ENCODE measurements around the gene FAM136A. TPM values are rescaled to one million over a fixed set of nuclear protein-coding genes. Genes with fewer than 3 reads are reported as not detected.
A peak's percentile ranks its signal among the peaks of the same experiment; 100 is the strongest.

The FAM136A gene
- total and polyA plus RNA-seq, 8 donors: 5.3 to 49.8 (median 36.3) TPM

GRCh38 chr2:70336552-70336951 is 34.7 kb upstream of the FAM136A start:
- H3K27me3 ChIP-seq: peaks cover 0 to 13% (median 0%) of the 10 kb centered on the region in 3 donors
- no peaks in the 10 kb centered on the region for H3K4me1 ChIP-seq
- no peak for TF ChIP-seq CTCF (IDR thresholded peaks at IDR 0.05)
- TF ChIP-seq POLR2A (IDR thresholded peaks at IDR 0.05): no peak
- TF ChIP-seq EP300 (IDR thresholded peaks at IDR 0.05): no peak
- no peak for TF ChIP-seq POLR2AphosphoS5 (IDR thresholded peaks at IDR 0.05)
- H3K4me3 ChIP-seq: no peak overlapping the region
- no peaks in the 10 kb centered on the region for H3K9me3 ChIP-seq
- 53 to 82% (median 74%) methylated on average over 4 of the region's 4 CpGs for WGBS, 5 donors
- no peaks in the 10 kb centered on the region for H3K36me3 ChIP-seq
- no peak overlapping the region for H3K27ac ChIP-seq
- intact Hi-C loops (cut with DNase I; ENCODE audit: low total_unique reads): no loop called here
- no peak for DNase-seq

GRCh38 chr2:70331012-70331411 is 29.1 kb upstream of the FAM136A start:
- intact Hi-C loops (cut with DNase I; ENCODE audit: low total_unique reads): no loop called here
- DNase-seq: no peak
- Histone ChIP-seq H3K4me3 (no peak overlapping the region), H3K4me1 (peaks cover 0 to 14% (median 7%) of the 10 kb centered on the region in 4 donors), H3K36me3 (no peaks in the 10 kb centered on the region), H3K27ac (no peak overlapping the region), H3K27me3 (peaks cover 0 to 5% (median 0%) of the 10 kb centered on the region in 3 donors), H3K9me3 (no peaks in the 10 kb centered on the region)
- WGBS, 5 donors: 76 to 86% (median 83%) methylated on average over 7 of the region's 7 CpGs
- no peak for TF ChIP-seq POLR2AphosphoS5 (IDR thresholded peaks at IDR 0.05)
- TF ChIP-seq POLR2A (IDR thresholded peaks at IDR 0.05): no peak

- DNase-seq: no peak
- Histone ChIP-seq H3K9me3 (no peaks in the 10 kb centered on the region), H3K36me3 (no peaks in the 10 kb centered on the region), H3K27ac (peak overlapping the region in 1 of 5 donors; percentile 74), H3K4me1 (peaks cover 0 to 14% (median 7%) of the 10 kb centered on the region in 4 donors), H3K4me3 (no peak overlapping the region), H3K27me3 (no peaks in the 10 kb centered on the region)
- TF ChIP-seq CTCF (IDR thresholded peaks at IDR 0.05) (no peak), POLR2AphosphoS5 (IDR thresholded peaks at IDR 0.05) (no peak), EP300 (IDR thresholded peaks at IDR 0.05) (no peak), POLR2A (IDR thresholded peaks at IDR 0.05) (no peak)
- WGBS, 5 donors: 75 to 88% (median 79%) methylated on average over 3 of the region's 3 CpGs
- intact Hi-C loops (cut with DNase I; ENCODE audit: low total_unique reads): no loop called here
Measured at GRCh38 chr2:70330476-70330875, 28.6 kb upstream of the FAM136A start.

GRCh38 chr2:70328921-70329561 is 27.2 kb upstream of the FAM136A start:
- Histone ChIP-seq H3K27ac (peak overlapping the region; percentile 62 to 74 (median 68)), H3K4me3 (no peak overlapping the region), H3K4me1 (peaks cover 0 to 14% (median 7%) of the 10 kb centered on the region in 4 donors), H3K9me3 (no peaks in the 10 kb centered on the region), H3K36me3 (no peaks in the 10 kb centered on the region), H3K27me3 (no peaks in the 10 kb centered on the region)
- TF ChIP-seq EP300 (IDR thresholded peaks at IDR 0.05): no peak
- peak in 2 of 3 donors; percentile 49 to 51 for TF ChIP-seq POLR2AphosphoS5 (IDR thresholded peaks at IDR 0.05)
- TF ChIP-seq CTCF (IDR thresholded peaks at IDR 0.05): no peak
- intact Hi-C loops (cut with DNase I; ENCODE audit: low total_unique reads): no loop called here
- peak; percentile 73 to 86 for DNase-seq
- 32 to 57% (median 35%) methylated on average over 6 of the region's 6 CpGs for WGBS, 5 donors

- 83 to 91% (median 88%) methylated on average over 7 of the region's 7 CpGs for WGBS, 5 donors
- Histone ChIP-seq H3K4me1 (peaks cover 0 to 14% (median 7%) of the 10 kb centered on the region in 4 donors), H3K36me3 (no peaks in the 10 kb centered on the region), H3K9me3 (no peaks in the 10 kb centered on the region), H3K27me3 (peaks cover 0 to 7% (median 0%) of the 10 kb centered on the region in 3 donors), H3K4me3 (no peak overlapping the region), H3K27ac (no peak overlapping the region)
- TF ChIP-seq POLR2AphosphoS5 (IDR thresholded peaks at IDR 0.05): no peak
- no peak for TF ChIP-seq EP300 (IDR thresholded peaks at IDR 0.05)
- no peak for TF ChIP-seq CTCF (IDR thresholded peaks at IDR 0.05)
- no peak for TF ChIP-seq POLR2A (IDR thresholded peaks at IDR 0.05)
- no peak for DNase-seq
- intact Hi-C loops (cut with DNase I; ENCODE audit: low total_unique reads): no loop called here
Measured at GRCh38 chr2:70325875-70326274, 24.0 kb upstream of the FAM136A start.
